AG09319 (cell line): Measurements from ENCODE around the gene CCDC6.

ENCODE experiments used
- DNase-seq: peaks from one replicate; pipeline ENCODE4 v3.0.0-alpha.2; 2010; ENCODE audit warnings: low read depth; ENCODE audit errors: extremely low read depth
- CTCF ChIP-seq: IDR thresholded peaks from 2 replicates; pipeline ENCODE4 v1.5.1; 2011; ENCODE audit warnings: low read depth, mild to moderate bottlenecking, inconsistent platforms, low read length, moderate library complexity

CCDC6 gene

GRCh38 chr10:59872892-59873463 lies 33.4 kb downstream of the CCDC6 start:
- peak; percentile 56 for DNase-seq
- TF ChIP-seq CTCF, result no peak

- no peak for DNase-seq
- no peak for TF ChIP-seq CTCF
These were observed 36.2 kb downstream of the CCDC6 start for GRCh38 chr10:59870152-59870551.

GRCh38 chr10:59869594-59869940 lies 36.8 kb downstream of the CCDC6 start:
- no peak for DNase-seq

GRCh38 chr10:59868696-59869593 lies 37.4 kb downstream of the CCDC6 start:
- DNase-seq, result no peak
- TF ChIP-seq CTCF, result no peak

More at GRCh38 chr10:59869594-59869940, 36.8 kb downstream of the CCDC6 start:
- TF ChIP-seq CTCF, result no peak

GRCh38 chr10:59867590-59867989 lies 38.8 kb downstream of the CCDC6 start:
- no peak for TF ChIP-seq CTCF
- no peak for DNase-seq

GRCh38 chr10:59865101-59865500 lies 41.3 kb downstream of the CCDC6 start:
- TF ChIP-seq CTCF, result peak; percentile 22
- DNase-seq, result no peak
